Endothelial cell of umbilical vein (primary cell): ENCODE data around the gene SIPA1L3. TPM values are rescaled to one million over a fixed set of nuclear protein-coding genes. Genes with fewer than 3 reads are reported as not detected.

ENCODE experiments used
- BruUV-seq: library from RNA; stranded (reverse); fragments of 400-500 nt; replicated peaks from 2 replicates; lab custom pipeline; 2021; lab: Mats Ljungman, UMichigan
- CTCF ChIA-PET: fragments of 300-600, 350-600 bp; sonication (Branson Sonifier 250); formaldehyde crosslinking; loops from one replicate; lab custom pipeline; 2021; ENCODE audit warnings: antibody characterized with exemption, inconsistent platforms; lab: Charles Lee
- POLR2A ChIA-PET: fragments of 300-600, 350-600 bp; sonication (Branson Sonifier 250); formaldehyde crosslinking; loops from one replicate; lab custom pipeline; 2021; ENCODE audit warnings: antibody characterized with exemption, inconsistent platforms; lab: Charles Lee
- DNase-seq: peaks from one replicate; pipeline ENCODE4 v3.0.0-alpha.2; 2011; ENCODE audit warnings: low read depth, low spot score
- FAIRE-seq: peaks from 2 replicates; lab custom pipeline; 2011; peaks lifted over from hg19 to GRCh38; lab: Jason Lieb, UNC
- H2AFZ ChIP-seq: 2 replicates; pipeline ENCODE4 v1.6.0; 2012; ENCODE audit warnings: low read depth, low read length, control low read depth, inconsistent platforms
- H3K27ac ChIP-seq: 2 replicates; pipeline ENCODE4 v1.5.1; 2011; ENCODE audit warnings: low read depth, mild to moderate bottlenecking, control low read depth, low read length, moderate library complexity; ENCODE audit not compliant: insufficient read depth
- H3K27me3 ChIP-seq, 2 experiments: 2 replicates each; pipeline versions ENCODE4 v1.6.0 to v1.6.1; 2011; ENCODE audit warnings: low read length in 2 of 2, mixed read lengths in 1 of 2; ENCODE audit not compliant: control insufficient read depth in 2 of 2, insufficient read depth in 2 of 2
- H3K36me3 ChIP-seq, 2 experiments: 2 replicates in 1 of 2; 3 replicates in 1 of 2; pipeline ENCODE4 v1.5.1; 2011; ENCODE audit warnings: low read length in 2 of 2, mild to moderate bottlenecking in 1 of 2, moderate library complexity in 1 of 2; ENCODE audit not compliant: control insufficient read depth in 2 of 2, insufficient read depth in 2 of 2; ENCODE audit errors: extremely low read depth in 1 of 2
- H3K4me1 ChIP-seq: 3 replicates; pipeline ENCODE4 v1.5.1; 2011; ENCODE audit warnings: mild to moderate bottlenecking, low read length; ENCODE audit not compliant: control insufficient read depth, insufficient read depth; ENCODE audit errors: extremely low read depth
- H3K4me2 ChIP-seq: 2 replicates; pipeline ENCODE4 v1.6.1; 2011; ENCODE audit warnings: low read length, control low read depth, mixed read lengths; ENCODE audit not compliant: insufficient read depth
- H3K4me3 ChIP-seq, 3 experiments: fragments of 200-600 bp in 1 of 3; sonication (generic), shearing (Covaris generic) in 1 of 3; replicated peaks in 1 of 3; 2 replicates each; pipeline ENCODE4 v1.5.1; 2011 to 2016; ENCODE audit warnings: control low read depth in 3 of 3, low read length in 3 of 3, mild to moderate bottlenecking in 2 of 3, inconsistent platforms in 1 of 3, low read depth in 1 of 3, moderate library complexity in 1 of 3; ENCODE audit not compliant: insufficient read depth in 1 of 3
- H3K79me2 ChIP-seq: 2 replicates; pipeline ENCODE4 v1.6.0; 2012; ENCODE audit warnings: low read length, inconsistent platforms; ENCODE audit not compliant: control insufficient read depth, insufficient read depth
- H3K9ac ChIP-seq: replicated peaks from 2 replicates; pipeline ENCODE3; 2011; ENCODE audit warnings: low read length, control low read depth; ENCODE audit not compliant: insufficient read depth; ENCODE audit errors: extremely low read depth
- H3K9me1 ChIP-seq: replicated peaks from 3 replicates; pipeline ENCODE4 v1.6.0; 2011; ENCODE audit warnings: mild to moderate bottlenecking, low read length; ENCODE audit not compliant: control insufficient read depth, insufficient read depth; ENCODE audit errors: extremely low read depth
- H3K9me3 ChIP-seq: replicated peaks from 2 replicates; pipeline ENCODE4 v1.5.1; 2012; ENCODE audit warnings: low read length, inconsistent platforms; ENCODE audit not compliant: control insufficient read depth, insufficient read depth
- H4K20me1 ChIP-seq: replicated peaks from 2 replicates; pipeline ENCODE3; 2011; ENCODE audit warnings: mild to moderate bottlenecking, low read length; ENCODE audit not compliant: control insufficient read depth, insufficient read depth; ENCODE audit errors: extremely low read depth
- EZH2 ChIP-seq: IDR thresholded peaks from 2 replicates; pipeline ENCODE4 v1.6.1; 2012; ENCODE audit warnings: borderline replicate concordance, low read depth, mild to moderate bottlenecking, moderate library complexity, low read length, inconsistent platforms; ENCODE audit not compliant: severe bottlenecking
- FOS ChIP-seq: IDR thresholded peaks from 2 replicates; pipeline ENCODE4 v1.6.1; 2011; ENCODE audit warnings: mild to moderate bottlenecking, low read length, moderate library complexity, borderline replicate concordance; ENCODE audit not compliant: insufficient read depth
- GATA2 ChIP-seq: IDR thresholded peaks from 2 replicates; pipeline ENCODE4 v1.7.0; 2011; ENCODE audit warnings: low read depth, mild to moderate bottlenecking, moderate library complexity, mixed read lengths, low read length; ENCODE audit not compliant: insufficient read length, insufficient read depth
- JUN ChIP-seq: IDR thresholded peaks from 2 replicates; pipeline ENCODE4 v1.6.1; 2011; ENCODE audit warnings: borderline replicate concordance, low read depth; ENCODE audit not compliant: insufficient read length, insufficient read depth
- MYC ChIP-seq: IDR thresholded peaks from one replicate; pipeline ENCODE4 v1.6.1; 2011; ENCODE audit warnings: mild to moderate bottlenecking, low read depth, low read length
- POLR2A ChIP-seq: IDR thresholded peaks from 2 replicates; pipeline ENCODE4 v1.6.1; 2012; ENCODE audit warnings: low read depth, mild to moderate bottlenecking, control low read depth, low read length
- POLR2AphosphoS5 ChIP-seq: IDR thresholded peaks from 2 replicates; pipeline ENCODE4 v1.6.1; 2012; ENCODE audit warnings: low read depth, mild to moderate bottlenecking, control low read depth, low read length, moderate library complexity; ENCODE audit not compliant: insufficient read depth
- dilution Hi-C: fragments of 300-500 bp; cut with MboI; formaldehyde crosslinking; loops from one replicate; pipeline ENCODE4 v1.15.0; 2019; ENCODE audit warnings: low sequenced_read_pairs; ENCODE audit not compliant: extremely low pct_ligation_motif_present
- intact Hi-C: fragments of 100-400 bp; cut with micrococcal nuclease; formaldehyde crosslinking; loops from one replicate; pipeline ENCODE4 v1.10.0; 2022
- polyA plus RNA-seq, 4 experiments: library from polyadenylated mRNA; depleted of rRNA in 3 of 4; stranded (reverse) in 3 of 4; unstranded in 1 of 4; fragments of >200 nt; gene quantifications; 2 replicates each; pipeline versions ENCODE4 v1.2.1 to v1.2.3, GENCODE V29; 2011 to 2012; ENCODE audit warnings: missing spikeins in 1 of 4
- total RNA-seq: library from RNA; stranded (reverse); gene quantifications from 2 replicates; pipeline ENCODE4 v1.2.3, GENCODE V29; 2021
- TF ChIP-seq, protein P1 (sequence below), 2 donors: IDR thresholded peaks; 1 replicate in 1 of 2; 2 replicates in 1 of 2; pipeline ENCODE4 v1.5.1; 2011; ENCODE audit warnings: low read length in 2 of 2, mild to moderate bottlenecking in 2 of 2, moderate library complexity in 2 of 2, control low read depth in 1 of 2, inconsistent platforms in 1 of 2, low read depth in 1 of 2; ENCODE audit not compliant: insufficient read depth in 1 of 2; ENCODE audit errors: extremely low read depth in 1 of 2
- TF ChIP-seq, protein P2 (sequence below): IDR thresholded peaks from 2 replicates; pipeline ENCODE4 v1.6.1; 2011; ENCODE audit not compliant: insufficient read depth, insufficient read length

The SIPA1L3 gene
- total and polyA plus RNA-seq, 2 donors (not counting 3 experiments of a cell fraction or from before 2014, with no cell fraction given), result 14.2 to 47.2 TPM

- no peak overlapping the region for H2AFZ ChIP-seq
- no peaks in the 10 kb centered on the region for H3K9me3 ChIP-seq
- H3K4me2 ChIP-seq, result no peak overlapping the region
- ChIA-PET CTCF (interaction anchor here (1.1 to 8.0 kb wide), 3 partner anchors 8 to 144 kb away, joined by 3 to 145 read pairs (median 5); partner anchors contain the start of genes SIPA1L3 and WDR87), POLR2A (no interaction called here)
- H3K36me3 ChIP-seq, result no peaks in the 10 kb centered on the region
- peaks cover 3% of the 10 kb centered on the region for H3K4me1 ChIP-seq
- TF ChIP-seq MYC, result no peak
- TF ChIP-seq POLR2A, result no peak
- TF ChIP-seq, protein P1, sequence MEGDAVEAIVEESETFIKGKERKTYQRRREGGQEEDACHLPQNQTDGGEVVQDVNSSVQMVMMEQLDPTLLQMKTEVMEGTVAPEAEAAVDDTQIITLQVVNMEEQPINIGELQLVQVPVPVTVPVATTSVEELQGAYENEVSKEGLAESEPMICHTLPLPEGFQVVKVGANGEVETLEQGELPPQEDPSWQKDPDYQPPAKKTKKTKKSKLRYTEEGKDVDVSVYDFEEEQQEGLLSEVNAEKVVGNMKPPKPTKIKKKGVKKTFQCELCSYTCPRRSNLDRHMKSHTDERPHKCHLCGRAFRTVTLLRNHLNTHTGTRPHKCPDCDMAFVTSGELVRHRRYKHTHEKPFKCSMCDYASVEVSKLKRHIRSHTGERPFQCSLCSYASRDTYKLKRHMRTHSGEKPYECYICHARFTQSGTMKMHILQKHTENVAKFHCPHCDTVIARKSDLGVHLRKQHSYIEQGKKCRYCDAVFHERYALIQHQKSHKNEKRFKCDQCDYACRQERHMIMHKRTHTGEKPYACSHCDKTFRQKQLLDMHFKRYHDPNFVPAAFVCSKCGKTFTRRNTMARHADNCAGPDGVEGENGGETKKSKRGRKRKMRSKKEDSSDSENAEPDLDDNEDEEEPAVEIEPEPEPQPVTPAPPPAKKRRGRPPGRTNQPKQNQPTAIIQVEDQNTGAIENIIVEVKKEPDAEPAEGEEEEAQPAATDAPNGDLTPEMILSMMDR (IDR thresholded peaks at IDR 0.05; ENCODE audit: extremely low read depth in 1 of 2, insufficient read depth in 1 of 2, low read depth in 1 of 2, low read length in 2 of 2), result no peak
- no peak for TF ChIP-seq JUN
- TF ChIP-seq POLR2AphosphoS5, result no peak
- TF ChIP-seq, protein P2, sequence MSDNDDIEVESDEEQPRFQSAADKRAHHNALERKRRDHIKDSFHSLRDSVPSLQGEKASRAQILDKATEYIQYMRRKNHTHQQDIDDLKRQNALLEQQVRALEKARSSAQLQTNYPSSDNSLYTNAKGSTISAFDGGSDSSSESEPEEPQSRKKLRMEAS, result no peak
- TF ChIP-seq FOS, result no peak
- TF ChIP-seq EZH2, result no peak
- TF ChIP-seq GATA2, result no peak
- no peak overlapping the region for H3K9ac ChIP-seq
- H3K9me1 ChIP-seq, result no peaks in the 10 kb centered on the region
- H3K4me3 ChIP-seq, result no peak overlapping the region
- dilution Hi-C loops (no loop called here), intact Hi-C loops (no loop called here)
- H3K79me2 ChIP-seq, result peaks cover 17% of the 10 kb centered on the region
- H3K27me3 ChIP-seq, result no peaks in the 10 kb centered on the region
- H3K27ac ChIP-seq, result no peak overlapping the region
- DNase-seq (no peak), FAIRE-seq (no peak)
- H4K20me1 ChIP-seq, result no peaks in the 10 kb centered on the region
- BruUV-seq, result no TSS peak
Observed at GRCh38 chr19:38047641-38048040, 140.6 kb downstream of the SIPA1L3 start.
